Measurements from ENCODE around the gene NOL4L. TPM values are rescaled to one million over a fixed set of nuclear protein-coding genes. Genes with fewer than 3 reads are reported as not detected.

NOL4L gene
- total and polyA plus RNA-seq, 11 donors, result 2.6 to 15.0 (median 6.7) TPM

GRCh38 chr20:32543570-32544259, 41.4 kb downstream of the NOL4L start:
- no peak for DNase-seq
- H3K9me3 ChIP-seq, result no peaks in the 10 kb centered on the region
- TF ChIP-seq POLR2A (IDR thresholded peaks at IDR 0.05), result no peak
- no peak for TF ChIP-seq CTCF (IDR thresholded peaks at IDR 0.05)
- no peaks in the 10 kb centered on the region for H3K36me3 ChIP-seq
- no peak overlapping the region for H3K27ac ChIP-seq
- H3K27me3 ChIP-seq, result no peaks in the 10 kb centered on the region
- no peak for ATAC-seq
- H3K4me1 ChIP-seq, result peaks cover 0 to 23% (median 2%) of the 10 kb centered on the region in 12 donors
- intact Hi-C loops (cut with DNase I), result loop anchor here in 1 of 10 donors (5.0 kb wide), 1 partner anchor 39 kb away; no protein-coding TSS in a partner anchor
- H3K4me3 ChIP-seq, result no peak overlapping the region
- WGBS, 4 donors, result 89 to 94% (median 90%) methylated on average over 15 of the region's 15 CpGs

GRCh38 chr20:32542259-32542615, 42.9 kb downstream of the NOL4L start:
- intact Hi-C loops (cut with DNase I), result loop anchor here in 1 of 10 donors (5.0 kb wide), 1 partner anchor 40 kb away; no protein-coding TSS in a partner anchor
- TF ChIP-seq POLR2A (IDR thresholded peaks at IDR 0.05) (no peak), CTCF (IDR thresholded peaks at IDR 0.05) (no peak)
- ATAC-seq (no peak), DNase-seq (no peak)
- peaks cover 0 to 38% (median 8%) of the 10 kb centered on the region in 12 donors for H3K4me1 ChIP-seq
- no peak overlapping the region for H3K4me3 ChIP-seq
- H3K27me3 ChIP-seq, result no peaks in the 10 kb centered on the region
- no peak overlapping the region for H3K27ac ChIP-seq
- H3K36me3 ChIP-seq, result no peaks in the 10 kb centered on the region
- 89 to 95% (median 93%) methylated on average over 6 of the region's 6 CpGs for whole genome bisulfite sequencing, 4 donors
- no peaks in the 10 kb centered on the region for H3K9me3 ChIP-seq

GRCh38 chr20:32541323-32542258, 43.5 kb downstream of the NOL4L start:
- WGBS, 4 donors, result 74 to 92% (median 83%) methylated on average over 11 to 21 of the region's 21 CpGs
- TF ChIP-seq CTCF (IDR thresholded peaks at IDR 0.05), result no peak
- no peak for TF ChIP-seq POLR2A (IDR thresholded peaks at IDR 0.05)
- Histone ChIP-seq H3K9me3 (no peaks in the 10 kb centered on the region), H3K4me1 (peaks cover 0 to 41% (median 10%) of the 10 kb centered on the region in 12 donors), H3K27ac (peak overlapping the region in 1 of 12 donors; percentile 54), H3K27me3 (no peaks in the 10 kb centered on the region), H3K4me3 (no peak overlapping the region), H3K36me3 (no peaks in the 10 kb centered on the region)
- ATAC-seq (no peak), DNase-seq (no peak)
- intact Hi-C loops (cut with DNase I), result loop anchor here in 1 of 10 donors (5.0 kb wide), 1 partner anchor 41 kb away; no protein-coding TSS in a partner anchor
